ENCODE measurements around the gene HDHD2.
"Not testable (repeated sequence)": the region's sequence is repeated elsewhere in the genome, so short reads cannot be mapped to it uniquely, and the experiment has no call there.

Gene HDHD2

DNA sequence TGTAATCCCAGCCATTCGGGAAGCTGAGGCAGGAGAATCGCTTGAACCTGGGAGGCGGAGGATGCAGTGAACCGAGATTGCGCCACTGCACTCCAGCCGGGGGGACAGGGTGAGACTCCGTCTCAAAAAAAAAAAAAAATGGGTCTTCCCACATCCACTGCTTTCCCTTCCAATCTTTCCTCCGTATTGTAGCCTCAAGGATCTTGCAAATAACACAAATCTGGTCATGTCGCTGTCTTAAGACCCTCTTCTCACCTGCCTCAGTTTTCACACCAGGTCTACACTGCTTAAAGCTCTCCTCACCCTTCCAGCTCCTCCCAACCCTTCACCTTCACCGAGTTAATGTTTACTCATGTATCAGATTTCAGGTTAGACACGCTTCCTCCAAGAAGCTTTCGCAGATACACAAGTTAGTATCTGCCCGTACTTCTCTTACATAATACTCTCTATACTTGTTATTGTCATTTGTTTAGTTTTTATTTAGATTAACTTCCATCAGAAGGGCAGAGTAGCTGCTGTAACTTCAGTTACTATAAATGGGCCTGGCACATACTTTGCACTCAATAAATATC, 24.3 kb upstream of the HDHD2 start:
- Histone ChIP-seq H3K27me3 (ENCODE audit: control insufficient read depth, insufficient read depth, low read length) (no peaks in the 10 kb centered on the region), H3K9me3 (ENCODE audit: control insufficient read depth, insufficient read depth, low read length) (no peaks in the 10 kb centered on the region), H3K27ac (ENCODE audit: low read length) (no peak overlapping the region), H3K4me3 (ENCODE audit: low read length) (no peak overlapping the region), H3K36me3 (ENCODE audit: control insufficient read depth, insufficient read depth, low read length) (no peaks in the 10 kb centered on the region), H3K4me1 (ENCODE audit: control insufficient read depth, insufficient read depth, low read length) (peaks cover 3% of the 10 kb centered on the region; the same call in 1 of the 2 replicates)
- DNase-seq (ENCODE audit: low read depth, low spot score) = no peak
- no CpG with 5 or more reads among the region's 13 CpGs for WGBS (ENCODE audit: insufficient coverage, insufficient read length)

DNA sequence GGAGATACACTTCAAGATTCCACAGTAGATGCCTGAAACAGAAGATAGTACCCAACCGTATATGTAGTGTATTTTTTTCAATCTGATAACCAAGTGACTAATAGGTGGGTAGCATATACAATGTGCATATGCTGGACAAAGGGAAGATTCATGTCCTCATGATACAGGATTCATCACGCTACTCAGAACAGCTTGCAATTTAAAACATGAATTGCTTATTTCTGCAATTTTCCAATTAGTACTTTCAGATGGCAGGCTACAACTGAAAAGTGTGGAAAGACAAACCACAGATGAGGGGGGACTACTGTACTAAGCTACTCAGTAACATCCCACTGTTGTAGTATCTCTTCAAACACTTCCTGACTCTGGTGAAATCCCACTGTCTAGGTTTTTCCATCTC, 22.2 kb upstream of the HDHD2 start:
- H3K36me3 ChIP-seq (ENCODE audit: control insufficient read depth, insufficient read depth, low read length) = no peaks in the 10 kb centered on the region
- WGBS (ENCODE audit: insufficient coverage, insufficient read length) = no CpG with 5 or more reads among the region's 2 CpGs
- no peak for DNase-seq (ENCODE audit: low read depth, low spot score)

DNA sequence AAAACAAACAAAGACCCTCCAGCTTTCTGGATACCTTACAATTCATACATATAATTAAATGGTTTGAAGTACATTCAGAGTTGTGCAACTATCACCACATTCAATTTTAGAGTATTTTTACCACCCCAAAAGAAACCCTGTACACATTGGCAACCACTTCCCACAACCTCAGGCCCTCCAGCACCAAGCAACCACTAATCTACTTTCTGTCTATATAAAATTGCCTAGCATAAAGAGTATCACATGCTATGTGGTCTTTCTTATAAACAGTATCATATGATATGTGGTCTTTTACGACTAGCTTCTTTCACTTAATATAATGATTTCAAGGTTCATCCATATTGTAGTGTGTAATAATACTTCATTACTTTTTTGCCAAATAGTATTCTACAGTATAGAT, 18.6 kb upstream of the HDHD2 start:
- Histone ChIP-seq H3K27me3 (ENCODE audit: control insufficient read depth, insufficient read depth, low read length) (no peaks in the 10 kb centered on the region), H3K27ac (ENCODE audit: low read length) (no peak overlapping the region), H3K9me3 (ENCODE audit: control insufficient read depth, insufficient read depth, low read length) (no peaks in the 10 kb centered on the region), H3K36me3 (ENCODE audit: control insufficient read depth, insufficient read depth, low read length) (no peaks in the 10 kb centered on the region), H3K4me3 (ENCODE audit: low read length) (no peak overlapping the region), H3K4me1 (ENCODE audit: control insufficient read depth, insufficient read depth, low read length) (no peaks in the 10 kb centered on the region)
- no CpG with 5 or more reads among the region's 1 CpG for WGBS (ENCODE audit: insufficient coverage, insufficient read length)
- DNase-seq (ENCODE audit: low read depth, low spot score) = no peak

More for the DNA sequence above, 22.2 kb upstream of the HDHD2 start:
- H3K27me3 ChIP-seq (ENCODE audit: control insufficient read depth, insufficient read depth, low read length) = no peaks in the 10 kb centered on the region
- no peak overlapping the region for H3K27ac ChIP-seq (ENCODE audit: low read length)
- H3K9me3 ChIP-seq (ENCODE audit: control insufficient read depth, insufficient read depth, low read length) = no peaks in the 10 kb centered on the region
- H3K4me3 ChIP-seq (ENCODE audit: low read length) = no peak overlapping the region
- peaks cover 3% of the 10 kb centered on the region; the same call in 1 of the 2 replicates for H3K4me1 ChIP-seq (ENCODE audit: control insufficient read depth, insufficient read depth, low read length)

DNA sequence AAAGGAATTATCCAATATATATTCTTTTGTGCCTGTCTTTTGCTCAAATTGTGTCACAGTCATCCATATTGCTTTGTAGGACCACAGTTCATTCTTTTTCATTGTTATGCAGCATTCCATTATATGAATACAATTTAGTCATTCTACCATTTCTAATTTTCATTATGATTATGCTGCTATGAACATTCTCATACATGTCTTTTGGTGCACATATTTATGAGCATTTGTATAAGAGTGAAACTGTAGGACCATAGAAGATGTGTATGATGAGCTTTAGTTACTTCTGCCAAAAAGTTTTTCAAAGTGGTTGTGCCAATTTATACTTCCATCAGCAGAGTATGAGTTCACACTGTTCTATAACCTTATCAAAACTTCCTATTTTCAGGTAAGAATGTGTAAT, 18.2 kb upstream of the HDHD2 start:
- DNase-seq (ENCODE audit: low read depth, low spot score) = no peak
- Histone ChIP-seq H3K4me1 (ENCODE audit: control insufficient read depth, insufficient read depth, low read length) (no peaks in the 10 kb centered on the region), H3K27ac (ENCODE audit: low read length) (no peak overlapping the region), H3K36me3 (ENCODE audit: control insufficient read depth, insufficient read depth, low read length) (no peaks in the 10 kb centered on the region), H3K9me3 (ENCODE audit: control insufficient read depth, insufficient read depth, low read length) (no peaks in the 10 kb centered on the region), H3K27me3 (ENCODE audit: control insufficient read depth, insufficient read depth, low read length) (no peaks in the 10 kb centered on the region), H3K4me3 (ENCODE audit: low read length) (no peak overlapping the region)

DNA sequence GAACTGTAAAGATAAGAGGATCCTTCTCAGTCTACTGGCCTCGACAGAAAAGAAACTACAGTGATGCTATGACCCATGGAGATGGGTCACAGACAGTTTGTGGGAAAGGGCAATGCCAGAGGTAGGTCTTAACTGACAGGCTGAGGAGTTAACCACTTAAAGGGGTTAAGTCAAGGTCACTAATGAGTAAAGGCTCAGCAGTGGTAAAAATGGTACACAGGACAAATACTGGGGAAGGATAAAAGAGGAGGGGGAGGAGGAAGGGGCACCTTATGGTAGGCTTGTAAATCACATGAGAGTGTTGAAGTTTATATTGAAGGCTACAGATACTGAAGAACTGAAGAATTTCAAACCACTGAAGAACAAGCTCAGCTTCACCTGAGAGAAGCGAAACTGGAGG, 16.0 kb upstream of the HDHD2 start:
- H3K27me3 ChIP-seq (ENCODE audit: control insufficient read depth, insufficient read depth, low read length) = no peaks in the 10 kb centered on the region
- DNase-seq (ENCODE audit: low read depth, low spot score) = no peak
- H3K4me1 ChIP-seq (ENCODE audit: control insufficient read depth, insufficient read depth, low read length) = no peaks in the 10 kb centered on the region
- H3K9me3 ChIP-seq (ENCODE audit: control insufficient read depth, insufficient read depth, low read length) = no peaks in the 10 kb centered on the region
- H3K4me3 ChIP-seq (ENCODE audit: low read length) = no peak overlapping the region
- no CpG with 5 or more reads among the region's 2 CpGs for WGBS (ENCODE audit: insufficient coverage, insufficient read length)
- H3K27ac ChIP-seq (ENCODE audit: low read length) = no peak overlapping the region
- H3K36me3 ChIP-seq (ENCODE audit: control insufficient read depth, insufficient read depth, low read length) = no peaks in the 10 kb centered on the region

DNA sequence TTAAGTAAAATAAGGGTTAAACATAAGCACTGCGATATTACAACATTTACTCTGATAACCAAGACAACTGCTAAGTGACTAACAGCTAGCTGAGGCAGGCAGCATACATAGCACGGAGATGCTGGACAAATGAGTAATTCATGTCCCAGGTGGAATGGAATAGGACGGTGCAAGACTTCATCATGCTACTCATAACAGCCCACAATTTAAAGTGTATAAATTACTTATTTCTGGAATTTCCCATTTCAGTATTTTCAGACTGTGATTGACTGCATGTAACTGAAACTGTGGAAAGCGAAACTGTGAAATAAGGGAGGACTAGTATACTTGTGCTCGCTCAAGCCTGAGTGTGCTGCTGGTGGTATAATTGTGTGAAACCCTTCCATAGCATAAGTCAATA, 12.9 kb upstream of the HDHD2 start:
- no peak for DNase-seq (ENCODE audit: low read depth, low spot score)
- H3K9me3 ChIP-seq (ENCODE audit: control insufficient read depth, insufficient read depth, low read length) = no peaks in the 10 kb centered on the region
- WGBS (ENCODE audit: insufficient coverage, insufficient read length) = no CpG with 5 or more reads among the region's 5 CpGs
- no peak overlapping the region for H3K27ac ChIP-seq (ENCODE audit: low read length)
- H3K4me1 ChIP-seq (ENCODE audit: control insufficient read depth, insufficient read depth, low read length) = no peaks in the 10 kb centered on the region
- H3K27me3 ChIP-seq (ENCODE audit: control insufficient read depth, insufficient read depth, low read length) = no peaks in the 10 kb centered on the region
- no peak overlapping the region for H3K4me3 ChIP-seq (ENCODE audit: low read length)
- no peaks in the 10 kb centered on the region for H3K36me3 ChIP-seq (ENCODE audit: control insufficient read depth, insufficient read depth, low read length)

DNA sequence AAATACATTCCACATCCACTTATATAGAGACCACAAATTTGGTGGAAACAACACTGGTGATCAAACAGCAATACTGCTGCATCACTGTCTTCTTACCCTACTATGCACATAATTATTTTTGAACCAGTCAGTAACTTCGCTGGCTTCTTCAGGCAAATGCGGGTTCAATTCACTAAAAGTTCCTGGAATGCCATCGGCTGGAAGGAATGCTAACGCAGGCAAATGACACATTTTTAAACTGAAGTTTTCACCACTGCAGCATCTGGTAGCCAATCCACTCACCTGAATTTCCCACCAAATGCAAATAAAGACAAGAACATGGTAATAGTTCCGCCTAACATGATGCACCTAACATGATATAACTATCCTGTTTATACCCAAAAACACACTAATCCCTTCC, 10.0 kb upstream of the HDHD2 start:
- DNase-seq (ENCODE audit: low read depth, low spot score) = no peak
- no peaks in the 10 kb centered on the region for H3K36me3 ChIP-seq (ENCODE audit: control insufficient read depth, insufficient read depth, low read length)
- H3K4me1 ChIP-seq (ENCODE audit: control insufficient read depth, insufficient read depth, low read length) = no peaks in the 10 kb centered on the region
- no peak overlapping the region for H3K27ac ChIP-seq (ENCODE audit: low read length)
- no peaks in the 10 kb centered on the region for H3K27me3 ChIP-seq (ENCODE audit: control insufficient read depth, insufficient read depth, low read length)
- no peaks in the 10 kb centered on the region for H3K9me3 ChIP-seq (ENCODE audit: control insufficient read depth, insufficient read depth, low read length)
- no CpG with 5 or more reads among the region's 5 CpGs for WGBS (ENCODE audit: insufficient coverage, insufficient read length)
- H3K4me3 ChIP-seq (ENCODE audit: low read length) = no peak overlapping the region

DNA sequence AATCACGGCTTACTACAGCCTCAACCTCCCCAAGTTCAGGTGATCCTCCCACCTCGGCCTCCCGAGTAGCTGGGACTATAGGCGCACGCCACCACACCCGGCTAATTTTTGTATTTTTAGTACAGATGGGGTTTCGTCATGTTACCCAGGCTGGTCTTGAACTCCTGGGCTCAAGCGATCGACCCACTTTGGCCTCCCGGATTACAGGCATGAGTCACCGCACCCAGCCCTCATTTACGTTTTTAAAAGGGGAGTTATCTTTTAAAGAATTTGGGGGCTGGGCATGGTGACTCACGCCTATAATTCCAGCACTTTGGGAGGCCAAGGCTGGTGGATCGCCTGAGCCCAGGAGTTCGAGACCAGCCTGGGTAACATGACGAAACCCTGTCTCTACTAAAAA, 8.1 kb upstream of the HDHD2 start:
- WGBS (ENCODE audit: insufficient coverage, insufficient read length) = no CpG with 5 or more reads among the region's 16 CpGs

DNA sequence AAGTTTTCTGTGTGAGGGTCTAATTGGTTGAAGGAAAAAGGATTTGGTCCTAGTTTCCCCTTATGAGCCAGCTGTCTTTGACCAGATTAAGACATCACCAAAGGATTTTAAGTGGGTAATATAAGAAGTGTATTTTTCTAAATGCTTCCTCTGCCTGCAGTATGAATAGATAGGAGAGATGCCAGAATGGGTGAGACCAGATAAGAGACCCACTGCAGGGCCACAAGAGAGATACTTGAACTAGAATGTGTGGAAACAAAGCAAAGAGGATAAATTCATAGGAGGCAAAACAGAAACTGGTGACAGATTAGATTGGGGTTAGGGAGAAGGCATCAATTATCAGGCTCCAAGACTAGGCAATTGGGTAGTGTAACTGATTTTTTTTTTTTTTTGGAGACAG, 1.1 kb upstream of the HDHD2 start:
- Histone ChIP-seq H3K4me3 (ENCODE audit: low read length) (no peak overlapping the region), H3K4me1 (ENCODE audit: control insufficient read depth, insufficient read depth, low read length) (peaks cover 1% of the 10 kb centered on the region; the same call in 1 of the 2 replicates), H3K27me3 (ENCODE audit: control insufficient read depth, insufficient read depth, low read length) (no peaks in the 10 kb centered on the region), H3K27ac (ENCODE audit: low read length) (no peak overlapping the region), H3K36me3 (ENCODE audit: control insufficient read depth, insufficient read depth, low read length) (no peaks in the 10 kb centered on the region), H3K9me3 (ENCODE audit: control insufficient read depth, insufficient read depth, low read length) (no peaks in the 10 kb centered on the region)
- DNase-seq (ENCODE audit: low read depth, low spot score) = no peak

More for the DNA sequence above, 8.1 kb upstream of the HDHD2 start:
- not testable (repeated sequence) for H3K4me3 ChIP-seq (ENCODE audit: low read length); H3K27ac ChIP-seq (ENCODE audit: low read length); H3K4me1 ChIP-seq (ENCODE audit: control insufficient read depth, insufficient read depth, low read length); H3K9me3 ChIP-seq (ENCODE audit: control insufficient read depth, insufficient read depth, low read length); H3K27me3 ChIP-seq (ENCODE audit: control insufficient read depth, insufficient read depth, low read length); H3K36me3 ChIP-seq (ENCODE audit: control insufficient read depth, insufficient read depth, low read length); DNase-seq (ENCODE audit: low read depth, low spot score)

DNA sequence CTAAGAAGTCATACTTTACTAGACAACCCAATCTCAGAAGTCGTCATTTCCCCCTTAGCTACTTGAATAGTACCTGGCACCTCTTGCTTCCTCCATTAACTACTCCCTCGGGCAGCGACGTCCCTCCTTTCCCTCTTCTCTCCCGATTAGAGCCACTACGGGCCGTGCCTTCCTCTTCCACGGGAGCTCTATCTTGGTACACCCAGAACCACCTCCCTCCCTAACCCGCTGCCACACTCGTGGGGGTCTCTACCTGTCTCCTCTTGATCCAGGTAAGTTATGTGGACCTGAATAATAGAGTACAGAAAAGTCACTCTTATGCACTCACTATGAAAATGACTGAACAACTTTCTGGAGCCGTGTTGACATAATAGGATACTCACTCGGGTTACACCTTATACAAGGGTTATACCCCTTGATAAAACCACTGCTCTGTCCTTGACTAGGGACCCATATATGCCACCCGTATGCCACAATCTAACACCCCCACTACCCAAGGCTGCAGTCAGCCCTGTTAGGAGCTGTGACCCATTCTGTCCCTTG, 595 bp upstream of the HDHD2 start:
- WGBS (ENCODE audit: insufficient coverage, insufficient read length) = no CpG with 5 or more reads among the region's 13 CpGs
- no peak overlapping the region for H3K27ac ChIP-seq (ENCODE audit: low read length)
- DNase-seq (ENCODE audit: low read depth, low spot score) = no peak
- no peaks in the 10 kb centered on the region for H3K9me3 ChIP-seq (ENCODE audit: control insufficient read depth, insufficient read depth, low read length)
- H3K4me1 ChIP-seq (ENCODE audit: control insufficient read depth, insufficient read depth, low read length) = peaks cover 1% of the 10 kb centered on the region; the same call in 1 of the 2 replicates
- no peaks in the 10 kb centered on the region for H3K36me3 ChIP-seq (ENCODE audit: control insufficient read depth, insufficient read depth, low read length)
- H3K27me3 ChIP-seq (ENCODE audit: control insufficient read depth, insufficient read depth, low read length) = no peaks in the 10 kb centered on the region
- peak overlapping the region; percentile 58; the same call in 1 of the 2 replicates for H3K4me3 ChIP-seq (ENCODE audit: low read length)

DNA sequence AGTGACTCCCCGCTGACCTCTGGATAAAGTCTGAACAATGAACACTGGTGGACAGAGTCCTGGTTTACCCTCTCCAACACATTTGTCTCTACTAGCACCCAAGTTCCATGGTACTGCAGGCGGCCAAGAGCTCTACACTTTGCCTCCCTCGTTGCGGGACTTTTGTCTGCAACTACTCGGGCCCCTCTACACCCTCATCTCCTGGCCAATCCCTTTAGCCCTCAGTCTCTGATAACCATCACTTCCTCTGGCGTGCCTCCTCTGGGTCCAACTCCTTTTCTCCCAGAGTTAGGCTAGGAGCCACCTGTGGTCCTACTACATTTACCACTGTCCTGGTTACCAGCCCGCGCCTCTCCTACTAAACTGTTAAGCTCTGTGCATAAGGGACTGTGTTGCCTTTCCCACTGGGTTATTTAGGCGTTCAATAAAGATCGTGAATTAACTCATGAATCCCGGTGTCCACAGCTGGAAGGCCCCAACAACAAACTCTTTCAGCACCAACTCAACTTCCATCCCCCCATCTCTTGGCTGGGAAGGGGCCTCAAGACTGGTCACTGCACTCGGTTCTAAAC, 757 bp downstream of the HDHD2 start:
- no peak overlapping the region for H3K27ac ChIP-seq (ENCODE audit: low read length)
- DNase-seq (ENCODE audit: low read depth, low spot score) = no peak

More for the DNA sequence above, 757 bp downstream of the HDHD2 start:
- no CpG with 5 or more reads among the region's 12 CpGs for WGBS (ENCODE audit: insufficient coverage, insufficient read length)
- H3K4me3 ChIP-seq (ENCODE audit: low read length) = peak overlapping the region; percentile 58; the same call in 1 of the 2 replicates
- no peaks in the 10 kb centered on the region for H3K27me3 ChIP-seq (ENCODE audit: control insufficient read depth, insufficient read depth, low read length)
- peaks cover 1% of the 10 kb centered on the region; the same call in 1 of the 2 replicates for H3K4me1 ChIP-seq (ENCODE audit: control insufficient read depth, insufficient read depth, low read length)
- H3K36me3 ChIP-seq (ENCODE audit: control insufficient read depth, insufficient read depth, low read length) = no peaks in the 10 kb centered on the region
- no peaks in the 10 kb centered on the region for H3K9me3 ChIP-seq (ENCODE audit: control insufficient read depth, insufficient read depth, low read length)
